SK-N-MC (cell line): ENCODE data around the gene APBA2.

Experiments
- EZH2 ChIP-seq: fragments of 200-600 bp; sonication (generic); IDR thresholded peaks from one replicate; pipeline ENCODE4 v1.6.1; 2017; ENCODE audit warnings: antibody characterized with exemption
- POLR2AphosphoS5 ChIP-seq: IDR thresholded peaks from 2 replicates; pipeline ENCODE4 v1.6.1; 2012; ENCODE audit warnings: mild to moderate bottlenecking, low read depth, low read length, borderline replicate concordance

DNA sequence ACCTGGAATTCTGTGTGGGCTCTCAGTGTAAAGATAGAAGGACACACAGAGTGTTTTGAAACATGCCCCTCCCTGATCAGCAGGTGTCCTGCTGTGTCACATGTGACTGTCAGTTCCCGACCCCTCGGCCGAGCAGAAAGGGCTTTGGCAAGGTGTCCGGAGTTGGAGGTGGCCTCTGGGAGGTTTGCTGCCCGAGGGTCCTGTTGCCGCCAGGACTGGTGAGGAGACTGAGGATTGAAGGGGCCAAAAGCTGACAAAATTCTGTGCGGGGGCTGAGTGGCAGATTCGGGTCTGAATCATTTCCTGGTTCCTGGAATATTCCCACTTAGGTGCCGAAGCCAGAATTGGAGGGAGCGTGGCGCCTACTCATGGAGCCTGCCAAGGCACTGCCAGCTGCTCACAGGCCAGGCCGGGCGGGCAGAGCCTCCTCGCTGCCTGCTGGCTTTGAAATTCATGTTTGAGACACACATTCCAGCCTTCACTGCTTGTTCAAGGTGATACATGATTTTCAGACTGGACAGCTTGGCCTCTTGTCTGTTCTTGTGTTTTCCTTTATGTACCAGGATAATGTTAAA, 83.8 kb downstream of the APBA2 start:
- TF ChIP-seq EZH2 = no peak
- no peak for TF ChIP-seq POLR2AphosphoS5
